HCT116 (cell line): ENCODE results near the gene CPA2. TPM values are rescaled to one million over a fixed set of nuclear protein-coding genes. Genes with fewer than 3 reads are reported as not detected.

ENCODE experiments used
- ATAC-seq: fragments of 200-7000 bp; cut with Tn5 transposase; 2 replicates; pipeline ENCODE4 v1.9.1; 2020; ENCODE audit warnings: mild to moderate bottlenecking, moderate library complexity
- BruUV-seq: library from RNA; stranded (reverse); fragments of 400-500 nt; replicated peaks from 2 replicates; lab custom pipeline; 2021; lab: Mats Ljungman, UMichigan
- CTCF ChIA-PET: fragments of 300-600 bp; sonication (Branson Sonifier 250); formaldehyde crosslinking; loops from one replicate; lab custom pipeline; 2021; ENCODE audit warnings: antibody characterized with exemption; lab: Charles Lee
- POLR2A ChIA-PET: fragments of 300-600, 350-600 bp; sonication (Branson Sonifier 250); formaldehyde crosslinking; loops from one replicate; lab custom pipeline; 2021; ENCODE audit warnings: antibody characterized with exemption; lab: Charles Lee
- RAD21 ChIA-PET, 2 experiments: fragments of 300-600 bp; sonication (Branson Sonifier 250); formaldehyde crosslinking; loops; one replicate each; lab custom pipeline; 2023; ENCODE audit warnings: low total read pairs in 2 of 2; ENCODE audit not compliant: uncharacterized antibody in 2 of 2, unreplicated experiment in 2 of 2, low non-redundant PET in 1 of 2; lab: Charles Lee
- DNase-seq: peaks from one replicate; pipeline ENCODE4 v3.0.0-alpha.2; 2010; ENCODE audit warnings: low read depth, low spot score
- H2AFZ ChIP-seq: fragments of 200-600 bp; shearing (Covaris generic), sonication (generic); 2 replicates; pipeline ENCODE4 v1.6.1; 2017; ENCODE audit warnings: low read depth, mixed run types, mixed read lengths, antibody characterized with exemption, low read length; ENCODE audit not compliant: poor library complexity, severe bottlenecking
- H3K27ac ChIP-seq: 2 replicates; pipeline ENCODE4 v1.5.1; 2012; ENCODE audit warnings: low read depth, low read length
- H3K27me3 ChIP-seq: fragments of 200-600 bp; sonication (generic); 2 replicates; pipeline ENCODE4 v1.6.1; 2016; ENCODE audit warnings: mixed run types, low read length, mixed read lengths; ENCODE audit not compliant: insufficient read depth
- H3K36me3 ChIP-seq, 2 experiments: fragments of 200-500 bp in 1 of 2; fragments of 200-600 bp in 1 of 2; sonication (Bioruptor generic) in 1 of 2; sonication (generic) in 1 of 2; 2 replicates each; pipeline versions ENCODE4 v1.5.1 to v1.6.1; 2014 to 2016; ENCODE audit warnings: low read length in 2 of 2, inconsistent platforms in 1 of 2, mixed read lengths in 1 of 2, mixed run types in 1 of 2; ENCODE audit not compliant: insufficient read depth in 2 of 2, control insufficient read depth in 1 of 2
- H3K4me1 ChIP-seq, 2 experiments: fragments of 200-600 bp in 1 of 2; sonication (generic) in 1 of 2; 2 replicates each; pipeline versions ENCODE4 v1.5.1 to v1.6.1; 2012 to 2017; ENCODE audit warnings: low read length in 2 of 2, inconsistent platforms in 1 of 2, mild to moderate bottlenecking in 1 of 2, mixed read lengths in 1 of 2, mixed run types in 1 of 2, moderate library complexity in 1 of 2; ENCODE audit not compliant: insufficient read depth in 2 of 2, control insufficient read depth in 1 of 2
- H3K4me2 ChIP-seq: fragments of 200-600 bp; sonication (generic); 2 replicates; pipeline ENCODE4 v1.6.1; 2017; ENCODE audit warnings: mixed run types, low read length, mixed read lengths
- H3K4me3 ChIP-seq, 2 experiments: fragments of 200-600 bp in 1 of 2; sonication (generic) in 1 of 2; replicated peaks in 1 of 2; 2 replicates each; pipeline ENCODE4 v1.5.1; 2011 to 2016; ENCODE audit warnings: low read length in 2 of 2, control low read depth in 1 of 2, low read depth in 1 of 2, mild to moderate bottlenecking in 1 of 2, mixed read lengths in 1 of 2, mixed run types in 1 of 2
- H3K79me2 ChIP-seq: fragments of 200-600 bp; sonication (generic); 2 replicates; pipeline ENCODE4 v1.6.1; 2017; ENCODE audit warnings: mild to moderate bottlenecking, mixed run types, low read length, moderate library complexity, mixed read lengths; ENCODE audit not compliant: insufficient read depth
- H3K9ac ChIP-seq: fragments of 200-600 bp; sonication (generic); 2 replicates; pipeline ENCODE4 v1.6.1; 2016; ENCODE audit warnings: low read length, mixed read lengths
- H3K9me2 ChIP-seq: fragments of 200-600 bp; sonication (generic), shearing (Covaris generic); 2 replicates; pipeline ENCODE4 v1.6.1; 2017; ENCODE audit warnings: mixed run types, mild to moderate bottlenecking, moderate library complexity; ENCODE audit not compliant: insufficient read depth
- H3K9me3 ChIP-seq, 2 experiments: fragments of 200-500 bp in 1 of 2; fragments of 200-600 bp in 1 of 2; sonication (Bioruptor generic) in 1 of 2; sonication (generic) in 1 of 2; 2 replicates each; pipeline ENCODE4 v1.6.1; 2014 to 2017; ENCODE audit warnings: low read length in 2 of 2, mixed read lengths in 2 of 2, inconsistent platforms in 1 of 2, low read depth in 1 of 2, mild to moderate bottlenecking in 1 of 2, mixed run types in 1 of 2, moderate library complexity in 1 of 2; ENCODE audit not compliant: control insufficient read depth in 1 of 2, insufficient read depth in 1 of 2
- H4K20me1 ChIP-seq: fragments of 200-600 bp; sonication (generic), shearing (Covaris generic); 2 replicates; pipeline ENCODE4 v1.6.1; 2017; ENCODE audit warnings: mixed run types, mild to moderate bottlenecking, moderate library complexity; ENCODE audit not compliant: insufficient read depth
- ATF3 ChIP-seq: IDR thresholded peaks from 2 replicates; pipeline ENCODE4 v1.6.1; 2012
- CBX3 ChIP-seq: IDR thresholded peaks from 2 replicates; pipeline ENCODE4 v1.6.1; 2012; ENCODE audit warnings: low read depth
- CEBPB ChIP-seq: IDR thresholded peaks from 2 replicates; pipeline ENCODE4 v1.6.1; 2012; ENCODE audit warnings: low read depth
- EGR1 ChIP-seq: IDR thresholded peaks from 2 replicates; pipeline ENCODE4 v1.6.1; 2012; ENCODE audit warnings: low read depth
- EZH2phosphoT487 ChIP-seq: fragments of 200-600 bp; IDR thresholded peaks from 2 replicates; pipeline ENCODE4 v1.6.1; 2018; ENCODE audit warnings: antibody characterized with exemption, borderline replicate concordance
- FOSL1 ChIP-seq: IDR thresholded peaks from 2 replicates; pipeline ENCODE4 v1.6.1; 2012; ENCODE audit warnings: low read depth
- JUND ChIP-seq: IDR thresholded peaks from 2 replicates; pipeline ENCODE4 v1.6.1; 2012
- POLR2AphosphoS5 ChIP-seq: IDR thresholded peaks from 2 replicates; pipeline ENCODE4 v1.6.1; 2011; ENCODE audit warnings: mild to moderate bottlenecking, low read depth, low read length, moderate library complexity
- RAD21 ChIP-seq: IDR thresholded peaks from 2 replicates; pipeline ENCODE4 v1.6.1; 2012; ENCODE audit warnings: low read depth, mild to moderate bottlenecking
- SIN3A ChIP-seq: IDR thresholded peaks from 2 replicates; pipeline ENCODE4 v1.6.1; 2012; ENCODE audit warnings: low read depth
- SP1 ChIP-seq: IDR thresholded peaks from 2 replicates; pipeline ENCODE4 v1.6.1; 2012; ENCODE audit warnings: low read depth
- SRF ChIP-seq: IDR thresholded peaks from 2 replicates; pipeline ENCODE4 v1.6.1; 2012; ENCODE audit warnings: low read depth
- TCF7L2 ChIP-seq: IDR thresholded peaks from 2 replicates; pipeline ENCODE4 v1.7.0; 2011; ENCODE audit warnings: borderline replicate concordance, inconsistent platforms; ENCODE audit not compliant: insufficient read depth, insufficient read length; ENCODE audit errors: extremely low read depth
- YY1 ChIP-seq: IDR thresholded peaks from 2 replicates; pipeline ENCODE4 v1.6.1; 2011; ENCODE audit warnings: low read length, low read depth, moderate library complexity, mild to moderate bottlenecking; ENCODE audit not compliant: insufficient replicate concordance; ENCODE audit errors: extremely low read depth
- ZBTB33 ChIP-seq: IDR thresholded peaks from 2 replicates; pipeline ENCODE4 v1.6.1; 2011; ENCODE audit warnings: mild to moderate bottlenecking, low read length, moderate library complexity; ENCODE audit not compliant: insufficient replicate concordance; ENCODE audit errors: extremely low read depth
- ZFX ChIP-seq: fragments of 450-650 bp; IDR thresholded peaks from 2 replicates; pipeline ENCODE4 v1.6.1; 2017
- ZNF274 ChIP-seq: fragments of 200-500 bp; sonication (Bioruptor generic); IDR thresholded peaks from 2 replicates; pipeline ENCODE4 v1.6.1; 2014; ENCODE audit warnings: mild to moderate bottlenecking, low read depth, low read length, inconsistent platforms
- intact Hi-C: fragments of 100-400 bp; cut with micrococcal nuclease; formaldehyde crosslinking; loops from 2 replicates; pipeline ENCODE4 v1.10.0; 2022
- total RNA-seq: library from RNA; stranded (reverse); gene quantifications from one replicate; pipeline ENCODE4 v1.2.1, GENCODE V29; 2021; ENCODE audit not compliant: unreplicated experiment

Gene CPA2
- total RNA-seq, 1 experiment from 2014 or later: 1.5 TPM

GRCh38 chr7:130270947-130271800 lies 4.5 kb downstream of the CPA2 start:
- Histone ChIP-seq H3K79me2 (no peaks in the 10 kb centered on the region), H3K4me2 (no peak overlapping the region), H3K36me3 (no peaks in the 10 kb centered on the region), H3K4me3 (no peak overlapping the region), H3K9ac (no peak overlapping the region), H3K27me3 (no peaks in the 10 kb centered on the region), H3K4me1 (peaks cover 0 to 3% of the 10 kb centered on the region in 2 experiments; a peak in 1 of 4 replicates), H3K9me2 (no peaks in the 10 kb centered on the region), H3K27ac (no peak overlapping the region), H2AFZ (peak overlapping the region; percentile 53), H4K20me1 (no peaks in the 10 kb centered on the region), H3K9me3 (no peaks in the 10 kb centered on the region)
- DNase-seq: no peak
- RAD21 ChIA-PET: no interaction called here
- no peak for ATAC-seq
- CTCF ChIA-PET: no interaction called here
- intact Hi-C loops: loop anchor here (10.0 kb wide), 1 partner anchor 214 kb away; no protein-coding TSS in a partner anchor
- no TSS peak for BruUV-seq
- TF ChIP-seq SIN3A (no peak), ZBTB33 (no peak), CBX3 (no peak), TCF7L2 (no peak), EZH2phosphoT487 (no peak), YY1 (no peak), EGR1 (no peak), ATF3 (no peak), SRF (no peak), POLR2AphosphoS5 (no peak), ZFX (no peak), CEBPB (no peak), SP1 (no peak), FOSL1 (no peak), RAD21 (no peak), JUND (no peak), ZNF274 (no peak)
- POLR2A ChIA-PET: no interaction called here
